ENCODE results near the gene SLC38A10.

- TF ChIP-seq CTCF (IDR thresholded peaks at IDR 0.05), result no peak
- TF ChIP-seq POLR2A (IDR thresholded peaks at IDR 0.05), result no peak
- TF ChIP-seq POLR2AphosphoS5 (IDR thresholded peaks at IDR 0.05; ENCODE audit: insufficient read depth in 1 of 2, low read depth in 1 of 2), result no peak
These were observed 37.9 kb upstream of the SLC38A10 start for GRCh38 chr17:81332914-81333528.
